Neural cell (in vitro differentiated cells): ENCODE data around the gene IPO9. TPM values are rescaled to one million over a fixed set of nuclear protein-coding genes. Genes with fewer than 3 reads are reported as not detected.

Experiments
- polyA plus RNA-seq: library from polyadenylated mRNA; depleted of rRNA; stranded (reverse); fragments of >200 nt; gene quantifications from 2 replicates; pipeline ENCODE4 v1.2.3, GENCODE V29; 2014
- small RNA-seq, 3 experiments: library from RNA; depleted of rRNA; stranded (forward); fragments of <200 nt; gene quantifications; one replicate each; pipeline ENCODE3, GENCODE V24; 2012

The IPO9 gene
- polyA plus RNA-seq, 1 donor from 2014 or later = 45.0 TPM

Small RNA genes within 50 kb of the gene (small RNA-seq; reads per million reads assigned to genes)
- gene MIR1231 (0 to 4.2 (median 3.9) reads per million in 3 experiments), gene MIR6739 (0 to 1.7 (median 1.3) reads per million in 3 experiments)

Other genes starting within 250 kb of the IPO9 start
- 1.5 and 1.9 TPM in 2 replicates for gene SHISA4, start 59.7 kb downstream of the IPO9 start, polyA plus RNA-seq
- gene LMOD1, start 117.4 kb downstream of the IPO9 start, polyA plus RNA-seq = not detected in 2 replicates
- gene TIMM17A, start 126.3 kb downstream of the IPO9 start, polyA plus RNA-seq = 91.7 and 107 TPM in 2 replicates
- gene RNPEP, start 153.5 kb downstream of the IPO9 start, polyA plus RNA-seq = 33.1 and 44.7 TPM in 2 replicates
- gene ELF3, start 181.4 kb downstream of the IPO9 start, polyA plus RNA-seq = 0.22 and 0.26 TPM in 2 replicates